Tibial artery (tissue), 4 donors: ENCODE measurements around the gene MAEA.

Experiments
- DNase-seq, 2 donors: peaks; one replicate each; pipeline ENCODE4 v3.0.0-alpha.2; 2019
- H3K27ac ChIP-seq, 2 donors: fragments of 200-600 bp; sonication (generic) in 1 of 2; 1 replicate in 1 of 2; 2 replicates in 1 of 2; pipeline ENCODE4 v1.5.1; 2018 to 2019; ENCODE audit warnings: mild to moderate bottlenecking in 1 of 2
- H3K27me3 ChIP-seq, 2 donors: fragments of 200-600 bp; sonication (generic) in 1 of 2; one replicate each; pipeline versions ENCODE4 v1.5.1 to v1.6.0; 2016 to 2019
- H3K36me3 ChIP-seq, 3 donors: fragments of 200-600 bp; sonication (generic) in 2 of 3; one replicate each; pipeline ENCODE4 v1.5.1; 2016 to 2019; ENCODE audit warnings: mild to moderate bottlenecking in 2 of 3
- H3K4me1 ChIP-seq, 4 donors: fragments of 200-600 bp; sonication (generic) in 2 of 4; 1 replicate in 3 of 4; 2 replicates in 1 of 4; pipeline ENCODE4 v1.5.1; 2016 to 2019
- H3K4me3 ChIP-seq, 2 donors: fragments of 200-600 bp; sonication (generic) in 1 of 2; 1 replicate in 1 of 2; 2 replicates in 1 of 2; pipeline ENCODE4 v1.5.1; 2018 to 2019; ENCODE audit warnings: mild to moderate bottlenecking in 2 of 2
- H3K9me3 ChIP-seq, 3 donors: fragments of 200-600 bp; sonication (generic) in 1 of 3; one replicate each; pipeline ENCODE4 v1.5.1; 2016 to 2019
- intact Hi-C: fragments of 100-400 bp; cut with DNase I; formaldehyde crosslinking; loops from one replicate; pipeline ENCODE4 v1.15.0; 2023; ENCODE audit warnings: low total_unique reads
- TF ChIP-seq, protein P1 (sequence below), 2 experiments: fragments of 200-600 bp in 1 of 2; fragments of 450-650 bp in 1 of 2; IDR thresholded peaks; one replicate each; pipeline ENCODE4 v1.5.1; 2017 to 2019; ENCODE audit warnings: antibody characterized with exemption in 2 of 2, mild to moderate bottlenecking in 1 of 2, moderate library complexity in 1 of 2

MAEA gene

DNA sequence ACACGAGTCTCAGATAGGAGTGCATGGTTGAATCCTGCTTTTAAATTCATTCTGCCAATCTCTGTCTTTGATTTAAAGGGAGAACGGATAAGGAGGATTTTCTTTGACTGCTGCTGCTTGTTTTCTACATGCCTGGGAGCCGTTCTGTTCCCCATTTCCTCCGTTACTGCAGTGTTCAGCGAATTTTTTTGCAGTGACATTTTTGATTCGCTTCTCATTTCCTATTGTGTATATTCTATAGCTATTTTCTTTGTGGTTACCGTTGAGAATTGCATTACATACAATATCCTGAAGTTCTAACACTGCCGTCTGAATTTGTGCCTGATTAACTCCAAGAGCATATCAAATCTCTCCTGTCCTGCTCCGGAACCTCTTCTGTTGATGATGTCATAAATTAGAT, 14.8 kb upstream of the MAEA start:
- H3K4me3 ChIP-seq = no peak overlapping the region
- H3K27me3 ChIP-seq = no peaks in the 10 kb centered on the region
- H3K36me3 ChIP-seq = no peaks in the 10 kb centered on the region
- peaks cover 0 to 3% (median 0%) of the 10 kb centered on the region in 3 donors for H3K9me3 ChIP-seq
- TF ChIP-seq, protein P1, sequence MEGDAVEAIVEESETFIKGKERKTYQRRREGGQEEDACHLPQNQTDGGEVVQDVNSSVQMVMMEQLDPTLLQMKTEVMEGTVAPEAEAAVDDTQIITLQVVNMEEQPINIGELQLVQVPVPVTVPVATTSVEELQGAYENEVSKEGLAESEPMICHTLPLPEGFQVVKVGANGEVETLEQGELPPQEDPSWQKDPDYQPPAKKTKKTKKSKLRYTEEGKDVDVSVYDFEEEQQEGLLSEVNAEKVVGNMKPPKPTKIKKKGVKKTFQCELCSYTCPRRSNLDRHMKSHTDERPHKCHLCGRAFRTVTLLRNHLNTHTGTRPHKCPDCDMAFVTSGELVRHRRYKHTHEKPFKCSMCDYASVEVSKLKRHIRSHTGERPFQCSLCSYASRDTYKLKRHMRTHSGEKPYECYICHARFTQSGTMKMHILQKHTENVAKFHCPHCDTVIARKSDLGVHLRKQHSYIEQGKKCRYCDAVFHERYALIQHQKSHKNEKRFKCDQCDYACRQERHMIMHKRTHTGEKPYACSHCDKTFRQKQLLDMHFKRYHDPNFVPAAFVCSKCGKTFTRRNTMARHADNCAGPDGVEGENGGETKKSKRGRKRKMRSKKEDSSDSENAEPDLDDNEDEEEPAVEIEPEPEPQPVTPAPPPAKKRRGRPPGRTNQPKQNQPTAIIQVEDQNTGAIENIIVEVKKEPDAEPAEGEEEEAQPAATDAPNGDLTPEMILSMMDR (IDR thresholded peaks at IDR 0.05) = no peak
- DNase-seq = no peak
- no peak overlapping the region for H3K27ac ChIP-seq
- H3K4me1 ChIP-seq = no peaks in the 10 kb centered on the region
- intact Hi-C loops = no loop called here

DNA sequence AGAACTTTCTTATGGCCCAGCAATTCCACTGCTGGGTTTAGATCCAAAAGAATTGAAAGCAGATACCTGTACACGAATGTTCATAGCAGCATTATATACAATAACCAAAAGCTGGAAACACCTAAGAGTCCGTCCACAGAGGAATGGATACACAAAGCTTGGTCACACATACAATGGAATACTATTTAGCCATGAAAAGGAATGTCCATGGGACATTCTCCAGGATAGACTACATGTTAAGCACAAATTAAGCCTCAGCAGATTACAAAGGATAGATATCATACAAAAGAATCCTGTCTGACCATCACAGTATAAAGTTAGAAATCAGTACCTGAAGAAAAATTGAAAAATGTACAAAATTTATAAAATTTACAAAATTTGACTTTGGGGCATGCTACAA, 12.7 kb upstream of the MAEA start:
- Histone ChIP-seq H3K36me3 (no peaks in the 10 kb centered on the region), H3K27ac (no peak overlapping the region), H3K4me1 (no peaks in the 10 kb centered on the region), H3K9me3 (no peaks in the 10 kb centered on the region), H3K27me3 (no peaks in the 10 kb centered on the region), H3K4me3 (no peak overlapping the region)
- intact Hi-C loops = no loop called here
- TF ChIP-seq, protein P1 (IDR thresholded peaks at IDR 0.05) = no peak
- DNase-seq = no peak

DNA sequence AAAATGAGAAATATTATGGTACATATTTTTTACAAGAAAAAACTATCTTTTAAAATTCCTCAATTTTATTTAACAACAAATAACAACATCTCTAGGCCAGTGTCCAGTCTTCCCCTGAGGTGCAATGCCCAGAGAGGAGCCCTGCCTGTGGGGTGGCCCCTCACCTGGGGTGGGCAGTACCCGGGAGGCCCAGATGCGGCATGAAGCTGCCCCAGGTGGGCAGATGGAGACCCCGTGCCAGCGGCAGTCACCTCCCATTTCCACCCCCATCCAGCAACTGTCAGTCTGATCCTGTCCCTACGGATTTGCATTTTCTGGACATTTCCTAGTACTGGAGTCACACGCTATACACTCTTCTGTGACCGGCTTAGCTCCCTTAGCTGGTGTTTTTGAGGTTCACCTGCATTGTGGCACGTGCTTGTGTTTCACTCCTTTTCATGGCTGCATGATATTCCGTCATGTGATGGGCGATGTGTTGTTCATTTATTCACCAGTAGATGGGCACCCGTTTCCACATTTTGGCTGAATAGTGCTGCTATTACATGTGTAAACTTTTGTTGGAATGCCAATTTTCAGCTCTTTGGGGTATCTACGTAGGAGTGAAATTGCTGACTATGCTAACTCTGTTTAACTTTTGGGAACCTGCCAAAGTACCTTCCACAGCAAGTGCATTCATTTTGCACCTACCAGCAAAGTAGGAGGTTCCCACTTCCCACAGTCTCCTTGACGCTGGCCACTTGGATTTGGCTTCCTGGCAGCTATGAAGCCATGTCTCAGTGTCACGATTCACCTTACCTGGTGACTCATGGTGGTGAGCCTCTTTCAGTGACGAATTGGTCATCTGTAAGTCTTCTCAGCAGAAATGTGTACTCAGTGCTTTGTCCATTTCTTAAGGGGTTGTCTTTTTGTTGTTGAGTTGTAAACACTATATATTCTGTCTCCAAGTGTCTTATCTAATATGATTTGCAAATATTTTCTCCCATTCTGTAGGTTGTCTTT, 11.7 kb upstream of the MAEA start:
- Histone ChIP-seq H3K9me3 (no peaks in the 10 kb centered on the region), H3K4me1 (no peaks in the 10 kb centered on the region), H3K27ac (no peak overlapping the region), H3K27me3 (no peaks in the 10 kb centered on the region), H3K4me3 (no peak overlapping the region), H3K36me3 (no peaks in the 10 kb centered on the region)
- no peak for DNase-seq
- TF ChIP-seq, protein P1 (IDR thresholded peaks at IDR 0.05) = no peak
- intact Hi-C loops = no loop called here

DNA sequence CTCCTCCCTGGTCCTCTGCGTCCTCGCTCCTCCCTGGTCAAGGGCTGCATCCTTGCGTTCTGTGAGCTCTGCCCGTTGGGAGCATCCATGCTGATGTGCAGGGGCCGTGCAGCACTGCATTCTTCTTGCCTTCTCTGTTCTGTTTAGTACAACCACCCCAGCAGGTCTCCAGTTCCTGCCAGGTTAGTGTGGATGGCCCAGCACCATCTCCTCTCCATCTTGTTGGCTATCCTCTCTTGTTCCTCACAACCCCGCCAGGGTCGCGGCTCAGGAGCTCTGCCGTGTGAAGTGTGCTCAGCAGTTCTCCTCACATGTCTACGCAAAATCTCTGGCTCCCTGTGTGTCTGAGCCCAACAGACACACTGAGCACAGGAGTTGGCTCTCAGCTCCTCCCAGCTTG, 10.4 kb upstream of the MAEA start:
- Histone ChIP-seq H3K27ac (no peak overlapping the region), H3K4me3 (no peak overlapping the region), H3K4me1 (no peaks in the 10 kb centered on the region), H3K27me3 (no peaks in the 10 kb centered on the region), H3K9me3 (no peaks in the 10 kb centered on the region), H3K36me3 (no peaks in the 10 kb centered on the region)
- DNase-seq = no peak
- intact Hi-C loops = no loop called here
- TF ChIP-seq, protein P1 (IDR thresholded peaks at IDR 0.05) = no peak

DNA sequence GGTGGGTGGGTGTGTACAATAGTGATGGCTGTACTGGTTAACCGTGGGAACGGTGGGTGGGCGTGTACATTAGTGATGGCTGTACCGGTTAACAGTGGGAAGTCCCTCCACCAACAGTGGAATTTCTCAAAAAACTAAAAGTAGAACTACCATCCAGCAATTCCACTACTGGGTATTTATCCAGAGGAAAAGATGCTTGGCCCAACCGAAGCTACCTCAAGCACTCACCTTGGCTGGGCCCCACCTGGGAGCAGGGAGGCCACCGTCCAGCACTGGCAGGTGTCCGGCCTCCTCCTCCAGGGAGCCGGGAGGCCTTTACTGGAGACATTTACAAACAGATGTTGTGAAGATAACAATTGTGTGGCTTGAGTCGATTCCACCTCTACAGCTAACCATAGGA, 6.0 kb upstream of the MAEA start:
- Histone ChIP-seq H3K27ac (no peak overlapping the region), H3K27me3 (no peaks in the 10 kb centered on the region), H3K4me3 (no peak overlapping the region), H3K9me3 (no peaks in the 10 kb centered on the region), H3K4me1 (peaks cover 0 to 3% (median 1%) of the 10 kb centered on the region in 4 donors), H3K36me3 (no peaks in the 10 kb centered on the region)
- DNase-seq = no peak
- intact Hi-C loops = no loop called here
- TF ChIP-seq, protein P1 (IDR thresholded peaks at IDR 0.05) = no peak
